ENCODE measurements around the gene EXOC3L2. TPM values are rescaled to one million over a fixed set of nuclear protein-coding genes. Genes with fewer than 3 reads are reported as not detected.

The EXOC3L2 gene
- total RNA-seq, 1 experiment from 2014 or later = 0.08 TPM

- Histone ChIP-seq H3K4me1 (ENCODE audit: control insufficient read depth, insufficient read depth, low read length) (no peaks in the 10 kb centered on the region), H3K4me3 (ENCODE audit: low read depth in 2 of 2, low read length in 2 of 2) (no peak overlapping the region), H3K27me3 (ENCODE audit: control insufficient read depth, insufficient read depth, low read length) (no peaks in the 10 kb centered on the region), H3K27ac (ENCODE audit: low read length) (no peak overlapping the region), H3K9me3 (ENCODE audit: control insufficient read depth, insufficient read depth, low read depth, low read length) (no peaks in the 10 kb centered on the region), H3K36me3 (ENCODE audit: control insufficient read depth, insufficient read depth, low read length) (no peaks in the 10 kb centered on the region)
- in situ Hi-C loops (cut with HindIII; ENCODE audit: low pct_unique_long_range_greater_than_20kb, low sequenced_read_pairs) = no loop called here
- ATAC-seq (no peak), DNase-seq (ENCODE audit: low read depth, low spot score) (no peak)
- ChIA-PET CTCF (no interaction called here), POLR2A (no interaction called here)
- TF ChIP-seq POLR2AphosphoS5 (IDR thresholded peaks at IDR 0.05; ENCODE audit: low read depth, low read length) (no peak), SIN3A (IDR thresholded peaks at IDR 0.05; ENCODE audit: borderline replicate concordance, insufficient read depth, low read depth, low read length) (no peak), CTCF (IDR thresholded peaks at IDR 0.05) (no peak), TCF7L2 (IDR thresholded peaks at IDR 0.05; ENCODE audit: low read depth, low read length) (no peak)
- TF ChIP-seq, protein P1, sequence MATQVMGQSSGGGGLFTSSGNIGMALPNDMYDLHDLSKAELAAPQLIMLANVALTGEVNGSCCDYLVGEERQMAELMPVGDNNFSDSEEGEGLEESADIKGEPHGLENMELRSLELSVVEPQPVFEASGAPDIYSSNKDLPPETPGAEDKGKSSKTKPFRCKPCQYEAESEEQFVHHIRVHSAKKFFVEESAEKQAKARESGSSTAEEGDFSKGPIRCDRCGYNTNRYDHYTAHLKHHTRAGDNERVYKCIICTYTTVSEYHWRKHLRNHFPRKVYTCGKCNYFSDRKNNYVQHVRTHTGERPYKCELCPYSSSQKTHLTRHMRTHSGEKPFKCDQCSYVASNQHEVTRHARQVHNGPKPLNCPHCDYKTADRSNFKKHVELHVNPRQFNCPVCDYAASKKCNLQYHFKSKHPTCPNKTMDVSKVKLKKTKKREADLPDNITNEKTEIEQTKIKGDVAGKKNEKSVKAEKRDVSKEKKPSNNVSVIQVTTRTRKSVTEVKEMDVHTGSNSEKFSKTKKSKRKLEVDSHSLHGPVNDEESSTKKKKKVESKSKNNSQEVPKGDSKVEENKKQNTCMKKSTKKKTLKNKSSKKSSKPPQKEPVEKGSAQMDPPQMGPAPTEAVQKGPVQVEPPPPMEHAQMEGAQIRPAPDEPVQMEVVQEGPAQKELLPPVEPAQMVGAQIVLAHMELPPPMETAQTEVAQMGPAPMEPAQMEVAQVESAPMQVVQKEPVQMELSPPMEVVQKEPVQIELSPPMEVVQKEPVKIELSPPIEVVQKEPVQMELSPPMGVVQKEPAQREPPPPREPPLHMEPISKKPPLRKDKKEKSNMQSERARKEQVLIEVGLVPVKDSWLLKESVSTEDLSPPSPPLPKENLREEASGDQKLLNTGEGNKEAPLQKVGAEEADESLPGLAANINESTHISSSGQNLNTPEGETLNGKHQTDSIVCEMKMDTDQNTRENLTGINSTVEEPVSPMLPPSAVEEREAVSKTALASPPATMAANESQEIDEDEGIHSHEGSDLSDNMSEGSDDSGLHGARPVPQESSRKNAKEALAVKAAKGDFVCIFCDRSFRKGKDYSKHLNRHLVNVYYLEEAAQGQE (IDR thresholded peaks at IDR 0.05; ENCODE audit: insufficient read depth in 1 of 2, low read depth in 2 of 2, low read length in 1 of 2) = no peak
- intact Hi-C loops (cut with micrococcal nuclease; ENCODE audit: unreplicated experiment) = no loop called here
- no TSS peak for BruUV-seq (replicated peaks)
These were observed 20.2 kb upstream of the EXOC3L2 start for GRCh38 chr19:45265375-45265774.

DNA sequence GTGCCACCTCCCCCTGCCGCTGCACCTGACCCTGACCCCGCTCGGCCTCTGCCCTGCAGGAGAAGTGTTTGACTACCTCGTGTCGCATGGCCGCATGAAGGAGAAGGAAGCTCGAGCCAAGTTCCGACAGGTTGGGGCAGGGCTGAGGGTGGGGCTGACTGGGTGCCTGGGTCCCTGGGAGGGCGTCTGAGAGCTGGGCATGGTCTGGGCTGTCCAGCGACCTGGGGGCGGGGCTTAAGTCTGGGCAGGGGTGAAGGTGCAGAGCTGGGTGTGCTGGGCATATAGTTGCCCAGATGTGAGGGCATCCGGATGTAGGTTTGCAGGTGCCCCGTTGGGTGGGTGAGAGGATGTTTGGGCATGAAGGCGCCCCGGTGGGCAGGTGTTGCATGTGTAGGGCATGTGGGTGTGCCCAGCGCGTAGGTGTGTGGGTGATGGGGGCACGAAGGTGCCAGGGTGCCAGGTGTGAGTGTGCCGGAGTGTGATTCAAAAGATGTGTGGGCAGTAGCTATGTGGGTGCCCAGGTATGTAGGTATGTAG is 19.6 kb upstream of the EXOC3L2 start:
- H3K4me3 ChIP-seq (ENCODE audit: low read depth in 2 of 2, low read length in 2 of 2) = no peak overlapping the region
- ChIA-PET CTCF (no interaction called here), POLR2A (interaction anchor here (0.7 kb wide), 1 partner anchor 235 kb away, joined by 3 read pairs; no protein-coding TSS in a partner anchor)
- H3K9me3 ChIP-seq (ENCODE audit: control insufficient read depth, insufficient read depth, low read depth, low read length) = no peaks in the 10 kb centered on the region
- TF ChIP-seq SIN3A (IDR thresholded peaks at IDR 0.05; ENCODE audit: borderline replicate concordance, insufficient read depth, low read depth, low read length) (no peak), POLR2AphosphoS5 (IDR thresholded peaks at IDR 0.05; ENCODE audit: low read depth, low read length) (no peak), CTCF (IDR thresholded peaks at IDR 0.05) (no peak), TCF7L2 (IDR thresholded peaks at IDR 0.05; ENCODE audit: low read depth, low read length) (no peak)
- TF ChIP-seq, protein P1 (IDR thresholded peaks at IDR 0.05; ENCODE audit: insufficient read depth in 1 of 2, low read depth in 2 of 2, low read length in 1 of 2) = no peak
- DNase-seq (ENCODE audit: low read depth, low spot score) (no peak), ATAC-seq (no peak)
- no peaks in the 10 kb centered on the region for H3K4me1 ChIP-seq (ENCODE audit: control insufficient read depth, insufficient read depth, low read length)
- no TSS peak for BruUV-seq (replicated peaks)
- no peak overlapping the region for H3K27ac ChIP-seq (ENCODE audit: low read length)
- intact Hi-C loops (cut with micrococcal nuclease; ENCODE audit: unreplicated experiment) (no loop called here), in situ Hi-C loops (cut with HindIII; ENCODE audit: low pct_unique_long_range_greater_than_20kb, low sequenced_read_pairs) (no loop called here)
- H3K27me3 ChIP-seq (ENCODE audit: control insufficient read depth, insufficient read depth, low read length) = no peaks in the 10 kb centered on the region
- H3K36me3 ChIP-seq (ENCODE audit: control insufficient read depth, insufficient read depth, low read length) = no peaks in the 10 kb centered on the region

All from Panc1 (cell line).